Left renal pelvis (tissue), 4 donors: ENCODE results near the gene SERPINB1. TPM values are rescaled to one million over a fixed set of nuclear protein-coding genes. Genes with fewer than 3 reads are reported as not detected.
"Not testable (repeated sequence)": the region's sequence is repeated elsewhere in the genome, so short reads cannot be mapped to it uniquely, and the experiment has no call there.

ENCODE experiments used
- DNase-seq, 4 donors: peaks; one replicate each; pipeline ENCODE4 v3.0.0-alpha.2; 2013; ENCODE audit warnings: low read depth in 4 of 4, low spot score in 3 of 4
- polyA plus RNA-seq, 4 donors: library from polyadenylated mRNA; unstranded; fragments of 120-200 nt; gene quantifications; one replicate each; pipeline ENCODE4 v1.2.1, GENCODE V29; 2013; ENCODE audit not compliant: insufficient read length in 4 of 4

The SERPINB1 gene
- polyA plus RNA-seq, 4 donors, result 21.2 to 26.9 (median 23.6) TPM

DNA sequence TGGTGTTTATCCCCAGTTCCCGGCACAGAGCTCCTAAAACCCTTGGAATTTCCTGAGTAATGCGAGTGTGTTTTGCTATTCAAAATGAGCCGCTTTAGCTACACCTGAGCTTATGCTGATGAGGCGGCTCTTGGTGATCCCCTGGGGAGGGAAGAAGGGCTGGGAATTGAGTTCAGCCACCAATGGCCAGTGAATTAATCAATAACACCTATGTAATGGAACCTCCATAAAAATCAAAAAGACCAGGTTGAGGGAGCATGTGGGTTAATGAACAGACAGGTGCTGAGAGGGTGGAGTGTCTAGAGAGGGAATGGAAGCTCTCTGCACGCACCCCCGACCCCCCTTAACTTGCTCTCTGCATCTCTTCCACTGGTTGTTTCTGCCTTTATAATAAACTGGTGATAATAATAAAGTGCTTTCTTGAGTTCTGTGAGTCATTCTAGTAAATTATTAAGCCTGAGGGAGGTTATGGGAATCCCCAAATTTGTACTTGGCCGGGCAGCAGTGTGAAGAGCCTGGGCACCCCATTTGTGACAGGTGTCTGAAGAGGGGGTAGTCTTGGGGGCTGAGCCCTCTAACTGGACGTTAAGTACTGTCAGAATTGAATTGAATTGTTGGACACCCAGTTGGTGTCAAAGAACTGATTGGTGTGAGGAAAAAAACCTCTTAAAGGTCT, 24.6 kb upstream of the SERPINB1 start:
- DNase-seq, result no peak

DNA sequence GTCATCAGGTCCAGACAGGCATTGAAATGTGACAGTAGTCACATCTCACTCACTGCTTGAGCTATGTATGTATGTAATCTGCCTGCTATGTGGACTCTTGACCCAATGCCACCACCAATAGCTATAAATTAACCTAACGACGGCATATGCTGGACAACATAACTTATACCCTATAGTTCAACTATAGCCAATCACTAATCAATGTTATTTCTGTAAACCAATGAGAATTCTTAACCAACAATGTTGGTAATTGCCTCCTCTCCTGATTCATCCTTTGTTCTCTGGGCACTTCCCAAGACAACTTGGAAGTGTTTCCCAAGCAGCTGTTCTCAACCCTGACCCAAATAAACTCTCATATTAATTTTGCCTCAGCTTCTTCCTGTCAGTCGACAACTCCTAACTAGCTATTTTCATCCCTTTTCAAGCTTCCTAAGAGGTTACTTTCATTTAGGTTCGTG, 24.1 kb upstream of the SERPINB1 start:
- DNase-seq, result no peak

DNA sequence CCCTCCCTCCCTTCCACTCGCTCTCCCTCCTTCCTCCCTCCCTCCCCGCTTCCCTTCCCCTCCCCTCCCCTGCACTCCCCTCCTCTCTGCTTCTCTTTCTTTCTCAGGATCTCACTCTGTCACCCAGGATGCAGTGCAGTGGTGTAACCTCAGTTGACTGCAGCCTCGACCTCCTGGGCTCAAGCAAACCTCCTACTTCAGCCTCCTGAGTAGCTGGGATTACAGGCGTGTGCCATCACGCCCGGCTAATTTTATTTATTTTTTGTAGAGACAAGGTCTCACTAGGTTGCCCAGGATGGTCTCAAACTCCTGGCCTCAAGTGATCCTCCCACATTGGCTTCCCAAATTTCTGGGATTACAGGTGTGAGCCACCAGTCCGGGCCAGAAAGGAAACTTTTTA, 23.6 kb upstream of the SERPINB1 start:
- no peak for DNase-seq

DNA sequence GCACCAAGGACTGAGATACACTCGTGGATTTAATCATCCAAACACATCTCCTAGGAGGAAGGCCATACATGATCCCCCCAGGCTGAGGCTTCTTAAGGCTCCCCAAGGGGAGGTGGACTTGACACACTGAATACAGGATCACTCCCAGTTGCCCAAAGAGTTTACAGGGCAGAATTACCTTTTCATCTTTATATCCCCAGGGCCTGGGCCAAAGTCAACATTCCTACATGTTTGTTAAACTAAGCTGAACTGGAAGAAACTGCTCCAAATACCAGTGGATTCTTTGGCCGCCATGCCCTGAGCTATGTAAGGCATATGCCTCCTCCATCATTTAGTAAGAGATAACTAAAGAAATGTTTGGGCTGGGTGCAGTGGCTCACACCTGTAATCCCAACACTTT, 22.2 kb upstream of the SERPINB1 start:
- DNase-seq, result no peak

DNA sequence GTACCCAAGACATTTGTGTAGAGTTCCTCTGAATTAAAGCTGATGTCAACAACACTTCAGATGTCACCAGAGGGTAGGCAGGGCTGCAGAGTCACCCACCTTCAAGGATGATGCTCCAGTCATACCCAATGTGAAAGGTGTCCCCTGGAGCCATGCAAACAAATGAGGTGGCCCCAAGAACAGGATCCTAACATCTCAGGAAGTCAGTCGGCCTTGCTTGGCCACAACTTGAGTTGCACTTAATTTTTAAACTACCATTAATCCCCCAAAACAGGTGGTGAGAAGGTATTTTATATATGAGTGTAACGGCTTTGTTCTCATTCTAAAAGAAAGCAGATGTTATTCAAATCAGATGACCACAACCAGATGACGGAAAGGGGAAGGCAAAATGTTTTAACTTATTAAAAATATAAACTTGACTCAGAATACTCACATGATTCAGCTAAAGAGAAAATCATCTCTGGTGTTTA, 21.1 kb upstream of the SERPINB1 start:
- DNase-seq, result no peak

DNA sequence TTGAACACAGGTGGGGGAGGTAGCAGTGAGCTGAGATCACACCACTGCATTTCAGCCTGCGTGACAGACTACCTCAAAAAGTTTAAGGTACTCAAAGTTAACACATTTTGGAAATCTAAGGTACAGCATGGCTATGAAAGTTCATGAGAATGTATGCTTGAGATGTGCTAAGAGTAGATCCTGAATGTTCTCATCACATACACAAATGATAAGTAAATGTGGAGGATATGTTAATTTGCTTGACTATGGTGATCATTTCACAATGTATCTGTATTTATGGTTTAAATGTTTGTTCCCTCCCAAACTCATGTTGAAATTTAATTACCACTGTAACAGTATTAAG, 20.1 kb upstream of the SERPINB1 start:
- DNase-seq, result no peak

DNA sequence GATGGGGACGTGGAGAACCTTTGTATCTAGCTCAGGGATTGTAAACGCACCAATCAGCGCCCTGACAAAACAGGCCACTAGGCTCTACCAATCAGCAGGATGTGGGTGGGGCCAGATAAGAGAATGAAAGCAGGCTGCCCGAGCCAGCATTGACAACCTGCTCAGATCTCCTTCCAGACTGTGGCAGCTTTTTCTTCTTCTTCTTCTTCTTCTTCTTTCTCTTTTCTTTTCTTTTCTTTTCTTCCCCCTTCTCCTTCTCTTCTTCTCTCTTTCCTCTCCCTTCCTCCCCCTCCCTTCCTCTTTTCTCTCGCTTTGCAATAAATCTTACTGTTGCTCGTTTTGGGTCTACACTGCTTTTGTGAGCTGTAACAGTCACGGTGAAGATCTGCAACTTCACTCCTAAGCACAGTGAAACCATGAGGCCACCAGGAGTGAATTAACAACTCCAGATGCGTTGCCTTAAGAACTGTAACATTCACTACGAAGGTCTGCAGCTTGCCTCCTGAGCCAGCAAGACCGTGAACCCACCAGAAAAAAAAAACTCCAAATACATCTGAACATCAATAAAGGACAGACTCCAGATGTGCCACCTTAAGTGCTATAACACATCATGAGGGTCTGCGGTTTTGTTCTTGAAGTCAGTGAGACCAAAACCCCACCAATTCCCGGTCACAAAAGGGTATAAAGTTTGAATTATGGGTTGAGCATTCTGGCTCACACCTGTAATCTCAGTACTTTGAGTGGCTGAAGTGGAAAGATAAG, 19.6 kb upstream of the SERPINB1 start:
- no peak for DNase-seq

DNA sequence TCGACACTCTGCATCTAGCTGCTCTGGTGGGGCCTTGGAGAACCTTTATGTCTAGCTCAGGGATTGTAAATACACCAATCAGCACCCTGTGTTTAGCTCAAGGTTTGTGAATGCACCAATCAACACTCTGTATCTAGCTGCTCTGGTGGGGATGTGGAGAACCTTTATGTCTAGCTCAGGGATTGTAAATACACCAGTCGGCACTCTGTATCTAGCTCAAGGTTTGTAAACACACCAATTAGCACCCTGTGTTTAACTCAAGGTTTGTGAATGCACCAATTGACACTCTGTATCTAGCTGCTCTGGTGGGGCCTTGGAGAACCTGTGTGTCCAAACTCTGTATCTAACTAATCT, 19.0 kb upstream of the SERPINB1 start:
- DNase-seq, result not testable (repeated sequence)

DNA sequence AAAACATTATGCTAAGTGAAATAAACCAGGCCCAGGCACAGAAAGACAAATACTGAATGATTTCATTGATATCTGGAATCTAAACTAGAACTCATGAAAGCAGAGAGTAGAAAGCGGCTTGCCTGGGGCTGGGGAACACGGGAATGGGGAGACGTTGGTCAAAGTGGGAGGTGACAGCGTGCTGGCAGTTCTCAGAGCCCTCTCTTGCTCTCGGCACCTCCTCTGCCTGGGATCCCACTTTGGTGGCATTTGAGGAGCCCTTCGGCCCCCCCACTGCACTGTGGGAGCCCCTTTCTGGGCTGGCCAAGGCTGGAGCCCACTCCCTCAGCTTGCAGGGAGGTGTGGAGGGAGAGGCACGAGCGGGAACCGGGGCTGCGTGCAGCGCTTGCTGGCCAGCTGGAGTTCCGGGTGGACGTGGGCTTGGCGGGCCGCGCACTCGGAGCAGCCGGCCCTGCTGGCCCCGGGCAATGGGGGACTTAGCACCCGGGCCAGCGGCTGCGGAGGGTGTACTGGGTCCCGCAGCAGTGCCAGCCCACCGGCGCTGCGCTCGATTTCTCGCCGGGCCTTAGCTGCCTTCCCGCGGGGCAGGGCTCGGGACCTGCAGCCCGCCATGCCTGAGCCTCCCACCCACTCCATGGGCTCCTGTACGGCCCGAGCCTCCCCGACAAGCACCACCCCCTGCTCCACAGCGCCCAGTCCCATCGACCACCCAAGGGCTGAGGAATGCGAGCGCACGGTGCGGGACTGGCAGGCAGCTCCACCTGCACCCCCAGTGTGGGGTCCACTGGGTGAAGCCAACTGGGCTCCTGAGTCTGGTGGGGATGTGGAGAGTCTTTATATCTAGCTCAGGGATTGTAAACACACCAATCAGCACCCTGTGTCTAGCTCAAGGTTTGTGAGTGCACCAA, 18.4 kb upstream of the SERPINB1 start:
- not testable (repeated sequence) for DNase-seq

DNA sequence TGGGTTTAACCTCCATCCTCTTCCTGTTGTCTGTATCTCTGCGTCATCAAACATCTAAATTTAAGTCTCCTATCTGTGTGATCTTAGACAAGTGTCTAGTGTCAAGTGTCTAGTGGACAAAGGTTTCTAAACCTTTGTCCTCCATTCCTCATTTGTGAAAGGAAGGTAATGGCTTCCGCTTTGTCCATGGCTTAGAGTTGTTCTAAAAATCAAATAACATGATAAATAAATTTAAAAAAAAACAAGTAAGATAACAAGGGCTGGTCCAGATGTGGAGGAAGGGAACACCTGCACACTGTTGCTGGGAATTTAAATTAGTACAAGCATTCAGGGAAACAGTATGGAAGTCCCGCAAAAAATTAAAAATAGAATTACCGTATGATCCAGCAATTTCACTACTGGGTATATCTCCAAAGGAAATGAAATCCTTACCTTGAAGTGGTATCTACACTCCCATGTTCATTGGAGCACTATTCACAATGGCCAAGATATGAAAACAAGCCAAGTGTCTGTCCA, 17.6 kb upstream of the SERPINB1 start:
- no peak for DNase-seq

DNA sequence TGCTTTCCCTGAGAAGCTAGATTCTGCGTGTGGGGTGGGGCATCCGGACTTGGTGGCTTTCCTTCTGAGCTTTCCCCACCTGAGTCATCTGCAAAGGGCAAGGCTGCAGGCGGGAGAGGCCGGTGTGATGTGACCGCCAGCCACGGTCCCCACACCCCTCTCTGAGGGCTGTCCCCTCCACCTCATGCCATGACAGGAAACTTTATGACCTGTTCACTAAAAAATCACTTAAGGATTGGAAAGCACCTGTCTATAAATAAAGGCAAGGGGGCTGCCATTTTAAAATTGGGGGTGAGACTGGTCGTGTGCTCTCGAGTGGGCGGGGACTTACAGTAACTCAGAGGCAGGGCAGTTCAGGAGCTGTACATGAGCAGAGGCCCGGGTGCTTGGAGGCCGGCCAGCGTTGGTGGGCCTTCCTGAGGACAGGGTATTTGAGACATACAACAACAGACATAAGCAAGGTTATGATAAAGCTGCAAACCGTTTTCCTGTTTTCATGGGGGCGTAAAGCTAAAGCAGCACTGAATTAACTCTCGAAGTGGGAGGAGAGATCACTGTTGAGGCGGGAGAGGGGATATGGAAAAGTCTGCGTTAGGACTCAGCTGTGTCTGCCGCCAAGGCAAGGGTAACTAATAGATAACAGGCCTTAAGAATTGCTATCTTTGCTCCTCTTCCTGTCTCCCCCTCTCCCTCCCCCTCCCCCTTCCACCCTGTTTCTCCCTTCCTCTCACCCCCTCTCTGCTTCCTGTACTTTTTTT, 16.1 kb upstream of the SERPINB1 start:
- no peak for DNase-seq

DNA sequence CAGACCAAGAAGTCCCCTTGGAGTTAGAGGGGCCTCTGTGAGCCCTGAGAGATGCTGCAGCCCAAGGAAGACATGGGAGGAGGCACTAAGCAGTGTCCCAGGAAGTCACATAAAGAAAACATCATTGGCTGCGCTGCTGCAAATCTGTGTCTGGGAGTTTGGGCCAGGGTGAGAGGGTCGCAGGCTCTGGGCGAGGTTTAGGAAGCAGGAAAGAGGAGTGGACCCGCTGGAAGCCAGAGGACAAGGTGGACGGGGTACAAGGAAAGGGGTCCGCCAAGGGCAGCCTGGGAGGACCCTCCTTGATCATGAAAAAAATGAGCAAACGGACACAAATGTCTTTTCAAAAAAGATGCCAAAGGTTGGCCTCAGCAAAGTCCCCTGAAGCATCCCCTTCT, 15.5 kb upstream of the SERPINB1 start:
- DNase-seq, result no peak

DNA sequence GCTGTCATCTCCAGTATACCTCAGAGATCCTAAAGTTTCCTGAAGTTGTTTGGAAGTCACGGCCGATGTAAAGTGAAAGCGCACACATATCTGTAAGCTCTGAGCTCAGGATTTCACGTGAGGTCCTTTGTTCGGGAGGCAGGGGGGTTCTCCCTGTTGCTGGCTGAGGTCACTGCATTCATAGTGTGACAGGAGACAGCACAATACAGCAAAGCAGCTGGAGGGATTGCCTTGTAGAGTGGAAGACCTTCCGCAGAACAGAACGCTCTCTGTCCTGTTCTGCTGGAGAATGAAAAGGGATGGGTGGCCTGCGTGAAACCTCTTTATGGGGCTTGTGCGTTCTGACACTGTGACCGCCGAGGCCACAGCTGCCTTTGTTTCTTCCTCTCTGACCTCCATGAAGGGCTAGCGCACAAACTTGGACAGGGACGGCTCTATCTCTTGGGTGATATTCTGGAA, 13.4 kb upstream of the SERPINB1 start:
- DNase-seq, result no peak

DNA sequence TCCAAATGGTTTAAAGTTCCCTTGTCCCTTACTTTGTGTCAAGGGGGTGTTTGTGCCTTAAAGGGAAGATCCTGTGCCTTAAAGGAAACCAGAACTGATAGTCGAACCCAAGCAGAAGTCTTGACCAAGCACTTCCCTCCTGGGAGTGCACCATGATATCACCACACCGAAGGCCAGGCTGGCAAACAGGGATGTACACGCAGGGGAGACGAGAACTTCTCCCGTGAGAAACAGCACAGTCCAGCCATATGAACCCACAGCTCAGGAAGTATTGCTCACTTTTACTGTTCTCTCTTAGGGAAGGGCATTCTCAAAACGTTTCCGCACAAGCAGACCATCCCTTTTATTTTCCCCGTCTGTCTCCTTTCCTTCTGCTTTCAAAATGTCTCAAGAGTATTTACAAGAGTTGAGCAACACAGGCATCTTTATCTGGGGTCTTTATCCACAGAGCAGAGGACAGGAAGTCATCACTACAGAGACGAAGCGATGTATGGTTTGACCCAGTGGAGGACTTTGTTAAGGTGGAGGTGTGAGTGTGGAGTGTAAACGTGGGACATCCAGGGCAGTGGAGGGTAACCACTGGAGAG, 12.8 kb upstream of the SERPINB1 start:
- no peak for DNase-seq

DNA sequence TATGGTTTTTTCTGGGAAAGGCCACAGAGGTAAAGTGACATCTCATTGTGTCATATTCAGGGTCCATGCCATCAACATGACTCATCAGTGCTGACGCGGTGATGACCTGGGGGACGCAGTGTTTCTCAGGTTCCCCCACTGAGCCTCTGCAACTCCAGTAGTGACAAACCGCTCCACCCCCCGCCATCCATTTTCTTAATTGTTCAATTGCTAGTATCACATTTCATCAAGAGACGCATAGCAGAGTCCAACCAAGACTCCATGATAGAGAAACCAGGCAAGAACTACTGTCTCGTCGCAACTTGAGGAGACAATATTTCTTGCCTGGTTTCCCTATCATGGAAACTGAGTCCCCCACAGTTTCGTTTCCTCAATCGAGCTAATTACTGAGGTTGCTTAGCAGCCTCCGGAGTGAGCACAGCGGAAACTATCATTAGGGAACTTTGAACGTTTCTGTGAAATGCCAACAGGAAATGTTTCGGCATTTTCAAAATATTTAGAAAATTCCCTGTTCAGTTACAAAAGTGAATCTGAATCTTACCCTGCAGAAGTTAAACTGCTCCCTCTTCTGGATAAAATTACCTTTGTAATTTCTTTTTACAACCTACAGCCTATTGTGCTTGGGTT, 12.2 kb upstream of the SERPINB1 start:
- peak in 1 of 4 donors; percentile 61 for DNase-seq

DNA sequence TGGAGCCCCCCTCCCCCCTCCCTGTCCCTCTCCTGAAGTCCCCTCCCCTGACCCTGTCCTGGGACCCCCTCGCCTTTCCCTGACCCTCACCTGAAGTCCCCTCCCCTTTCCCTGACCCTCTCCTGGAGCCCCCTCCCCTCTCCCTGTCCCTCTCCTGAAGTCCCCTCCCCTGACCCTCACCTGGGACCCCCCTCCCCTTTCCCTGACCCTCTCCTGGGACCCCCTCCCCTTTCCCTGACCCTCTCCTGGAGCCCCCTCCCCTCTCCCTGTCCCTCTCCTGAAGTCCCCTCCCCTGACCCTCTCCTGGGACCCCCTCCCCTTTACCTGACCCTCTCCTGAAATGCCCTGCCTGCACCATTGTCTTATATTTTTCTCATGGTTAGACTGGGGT, 11.7 kb upstream of the SERPINB1 start:
- not testable (repeated sequence) for DNase-seq

DNA sequence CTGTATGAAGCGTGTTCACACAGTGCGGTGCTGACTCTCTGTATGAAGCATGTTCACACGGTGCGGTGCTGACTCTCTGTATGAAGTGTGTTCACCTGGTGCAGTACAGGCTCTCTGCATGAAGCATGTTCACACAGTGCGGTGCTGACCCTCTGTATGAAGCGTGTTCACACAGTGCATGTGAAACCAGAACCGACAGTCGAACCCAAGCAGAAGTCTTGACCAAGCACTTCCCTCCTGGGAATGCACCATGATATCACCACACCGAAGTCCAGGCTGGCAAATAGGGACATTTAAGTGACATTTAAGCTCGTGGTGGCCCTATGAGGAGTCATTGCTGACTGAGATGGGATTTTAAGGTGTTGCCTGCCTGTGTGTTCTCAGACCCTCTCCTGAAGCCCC, 11.3 kb upstream of the SERPINB1 start:
- DNase-seq, result no peak

DNA sequence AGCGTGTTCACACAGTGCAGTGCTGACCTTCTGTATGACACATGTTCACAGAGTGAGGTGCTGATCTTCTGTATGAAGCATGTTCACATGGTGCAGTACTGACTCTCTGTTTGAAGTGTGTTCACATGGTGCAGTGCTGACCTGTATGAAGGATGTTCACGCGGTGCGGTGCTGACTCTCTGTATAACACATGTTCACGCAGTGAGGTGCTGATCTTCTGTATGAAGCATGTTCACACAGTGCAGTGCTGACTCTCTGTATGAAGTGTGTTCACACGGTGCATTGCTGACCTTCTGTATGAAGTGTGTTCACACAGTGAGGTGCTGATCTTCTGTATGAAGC, 10.8 kb upstream of the SERPINB1 start:
- no peak for DNase-seq

DNA sequence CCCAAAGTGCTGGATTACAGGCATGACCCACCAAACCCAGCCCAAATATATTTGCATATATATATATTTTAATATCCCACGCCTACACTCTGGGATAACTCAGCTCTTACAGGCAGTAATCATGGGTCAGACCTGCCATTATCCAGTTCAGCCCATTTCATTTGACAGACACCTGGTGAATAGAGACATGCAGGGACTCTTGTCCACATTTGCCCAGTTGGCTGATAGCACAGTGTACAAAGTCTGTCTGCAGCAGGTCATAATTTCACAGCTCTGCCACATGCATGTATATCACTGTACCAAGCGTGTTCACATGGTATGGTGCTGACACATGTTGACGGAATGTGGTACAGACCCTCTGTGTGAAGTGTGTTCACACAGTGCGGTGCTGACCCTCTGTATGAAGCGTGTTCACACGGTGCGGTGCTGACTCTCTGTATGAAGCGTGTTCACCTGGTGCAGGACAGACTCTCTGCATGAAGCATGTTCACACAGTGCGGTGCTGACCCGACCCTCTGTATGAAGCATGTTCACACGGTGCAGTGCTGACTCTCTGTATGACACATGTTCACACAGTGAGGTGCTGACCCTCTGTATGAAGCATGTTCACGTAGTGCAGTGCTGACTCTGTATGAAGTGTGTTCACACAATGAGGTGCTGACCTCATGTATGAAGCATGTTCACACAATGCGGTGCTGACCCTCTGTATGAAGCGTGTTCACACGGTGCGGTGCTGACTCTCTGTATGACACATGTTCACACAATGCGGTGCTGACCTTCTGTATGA, 10.3 kb upstream of the SERPINB1 start:
- DNase-seq, result no peak
